NCI-H2196 treated with DMSO at 0.1 percent for 48 hours (cell line): ENCODE data around the gene OR52E5.

ENCODE experiments used
- DNase-seq: peaks from one replicate; lab custom pipeline; 2025; ENCODE audit not compliant: unreplicated experiment; lab: John Stamatoyannopoulos, UW

OR52E5 gene

GRCh38 chr11:5932671-5933070 is 39.7 kb downstream of the OR52E5 start:
- no peak for DNase-seq

DNA sequence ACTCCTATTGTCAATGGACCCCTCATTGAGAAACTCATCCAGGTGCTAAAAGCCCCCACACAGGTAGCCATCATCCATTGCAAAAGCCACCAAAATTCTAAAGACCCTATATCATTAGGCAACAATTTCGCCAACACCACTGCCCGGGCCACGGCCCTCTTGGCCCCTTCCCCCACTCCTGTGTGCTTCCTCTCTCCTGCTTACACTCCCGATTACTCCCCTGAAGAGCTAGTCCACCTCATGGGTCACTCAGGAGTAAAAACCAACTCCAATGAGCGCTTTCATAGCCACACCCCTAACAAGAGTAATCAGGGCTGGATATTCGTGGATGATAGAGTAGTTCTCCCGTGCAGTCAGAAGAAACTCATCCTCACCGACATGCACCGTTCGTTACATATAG is 40.1 kb downstream of the OR52E5 start:
- no peak for DNase-seq

DNA sequence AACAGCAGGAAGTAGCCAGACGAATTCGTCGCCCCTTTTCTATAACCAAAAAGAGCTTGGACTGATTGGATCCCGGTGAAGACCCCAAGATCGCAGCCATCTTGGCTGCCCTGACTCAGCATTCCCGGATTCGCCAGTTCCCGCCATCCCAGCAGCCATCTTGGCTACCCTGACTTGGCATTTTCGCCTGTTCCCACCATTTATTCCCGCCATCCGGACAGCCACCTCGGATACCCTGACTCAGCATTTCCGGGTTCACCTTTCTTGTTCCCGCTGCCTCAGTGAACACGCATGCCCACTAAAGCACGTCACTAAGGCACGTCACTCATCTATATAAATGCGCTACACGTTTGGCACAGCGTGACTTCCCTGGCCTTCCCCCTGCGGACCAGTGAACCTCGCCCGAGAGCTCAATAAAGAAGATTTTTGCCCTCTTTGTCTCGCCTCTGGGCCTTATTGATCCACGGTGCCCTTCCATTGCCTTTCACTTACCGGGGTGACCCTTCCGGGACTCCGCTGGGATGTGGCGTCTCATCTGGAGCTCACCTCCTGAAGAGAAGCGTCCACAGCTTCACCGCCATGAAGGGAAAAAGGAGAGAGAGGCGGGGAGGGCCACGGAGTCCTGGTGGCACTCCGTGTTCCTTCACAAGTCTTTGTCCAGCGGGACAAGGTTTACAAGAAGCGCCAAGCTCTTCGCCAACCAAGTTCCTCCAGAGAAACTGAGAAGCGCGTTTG is 45.0 kb downstream of the OR52E5 start:
- DNase-seq, result no peak

- DNase-seq, result no peak
Measured at GRCh38 chr11:5938603-5938965, 45.6 kb downstream of the OR52E5 start.

DNA sequence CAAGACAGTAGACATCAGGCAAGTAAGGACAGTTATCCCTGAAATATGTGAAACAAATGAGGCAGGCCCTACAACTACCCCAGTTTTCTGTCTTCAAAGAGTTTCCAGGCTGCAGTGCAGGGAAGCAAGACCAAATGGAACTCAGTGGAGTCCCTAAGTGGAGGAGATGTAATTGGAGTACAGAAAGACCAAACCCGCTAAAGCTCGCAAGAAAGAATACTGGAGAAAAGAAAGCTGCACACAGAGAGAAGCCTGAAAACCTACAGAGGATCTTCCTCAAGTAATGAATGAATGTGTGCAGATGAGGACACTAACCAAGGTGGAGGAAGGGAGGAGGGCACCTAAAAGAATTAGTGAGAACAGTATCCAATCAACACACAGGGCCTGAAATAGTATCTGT is 47.7 kb downstream of the OR52E5 start:
- DNase-seq, result no peak

DNA sequence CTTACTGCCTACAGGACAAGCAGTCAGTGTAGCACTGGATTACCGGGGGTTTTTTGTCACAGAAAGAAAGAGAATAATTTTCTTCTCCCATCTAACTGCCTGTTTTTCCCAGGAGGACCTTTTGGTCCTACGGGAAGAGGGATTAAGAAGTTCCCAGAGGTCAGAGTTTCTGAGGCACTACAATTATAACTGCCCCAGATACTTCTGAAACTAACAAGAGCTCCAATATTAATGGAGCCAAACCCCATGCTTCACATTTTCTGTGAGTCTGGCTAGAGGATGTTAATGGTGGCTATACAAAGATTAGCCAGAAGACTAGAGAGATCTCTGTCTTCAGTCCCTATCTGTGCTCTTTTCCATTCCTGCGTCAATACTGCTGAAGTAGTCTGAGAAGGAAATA is 48.9 kb downstream of the OR52E5 start, which contains the start of gene OR56A3:
TSS of gene OR56A3 (plus strand) at position 301 of the 400 bp plus-strand sequence. CDS start 5,096 bp downstream, outside the sequence.
- DNase-seq, result no peak
